T-helper 9 cell (primary cell): ENCODE results near the gene SMIM14.
"Not testable (repeated sequence)": the region's sequence is repeated elsewhere in the genome, so short reads cannot be mapped to it uniquely, and the experiment has no call there.

Experiments used
- DNase-seq: peaks from one replicate; pipeline ENCODE4 v3.0.0-alpha.2; 2020

Gene SMIM14

GRCh38 chr4:39591290-39591689 is 47.4 kb downstream of the SMIM14 start:
- DNase-seq, result no peak

DNA sequence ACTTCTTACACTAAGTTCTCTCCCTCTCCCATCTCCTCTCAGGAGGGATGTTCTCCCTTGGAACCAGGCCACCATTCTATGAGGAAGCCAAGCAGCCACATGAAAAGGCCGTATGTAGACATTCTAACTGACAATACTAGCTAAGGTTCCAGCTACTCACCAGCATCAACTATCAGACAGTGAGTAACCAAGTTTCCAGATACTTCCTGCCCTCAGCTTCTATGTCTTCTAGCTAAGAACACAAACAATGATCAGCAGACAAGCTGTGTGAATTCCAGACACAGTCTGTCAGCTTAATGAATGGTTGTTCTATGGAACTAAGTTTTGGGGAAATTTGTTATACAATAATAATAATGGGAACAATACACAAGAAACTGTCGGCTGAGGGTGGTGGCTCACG is 50.8 kb downstream of the SMIM14 start:
- DNase-seq, result no peak

GRCh38 chr4:39574946-39575345 is 63.7 kb downstream of the SMIM14 start:
- no peak for DNase-seq

DNA sequence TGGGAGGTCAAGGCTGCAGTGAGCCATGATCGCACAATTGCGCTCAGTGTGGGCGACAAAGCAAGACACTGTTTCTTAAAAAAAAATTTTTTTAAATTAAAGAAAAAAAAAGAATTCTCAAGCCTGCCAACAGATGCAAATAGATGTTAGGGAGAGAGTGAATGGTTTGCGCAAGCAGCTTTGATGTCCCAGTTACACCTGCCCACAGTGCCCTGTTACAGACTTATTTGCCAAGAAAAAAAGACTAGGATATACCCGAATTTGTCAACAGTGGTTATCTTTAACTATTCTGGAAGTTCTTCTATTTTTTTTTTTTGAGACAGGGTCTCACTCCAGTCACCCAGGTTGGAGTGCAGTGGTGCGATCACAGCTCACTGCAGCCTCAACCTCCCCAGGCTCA is 67.2 kb downstream of the SMIM14 start:
- no peak for DNase-seq

- DNase-seq, result no peak
Measured at GRCh38 chr4:39571054-39571453, 67.6 kb downstream of the SMIM14 start.

DNA sequence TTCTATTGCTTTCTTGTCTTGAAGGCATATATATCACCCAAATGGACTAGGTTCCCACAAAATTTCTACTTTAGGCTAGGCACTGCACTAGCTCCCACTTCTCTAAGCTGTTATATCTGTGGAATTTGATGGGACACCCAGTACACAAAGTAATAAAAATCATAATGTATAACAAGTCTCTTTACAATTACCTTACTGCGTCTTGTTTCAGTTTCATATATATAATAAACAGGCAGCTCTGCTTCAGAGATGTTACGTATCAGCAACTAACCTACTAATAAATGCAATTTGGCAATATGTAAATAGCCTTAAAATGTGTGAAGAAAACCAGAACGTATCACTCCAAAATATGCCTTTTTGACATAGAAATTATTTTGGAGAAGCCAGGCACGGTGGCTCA is 69.5 kb downstream of the SMIM14 start:
- no peak for DNase-seq

DNA sequence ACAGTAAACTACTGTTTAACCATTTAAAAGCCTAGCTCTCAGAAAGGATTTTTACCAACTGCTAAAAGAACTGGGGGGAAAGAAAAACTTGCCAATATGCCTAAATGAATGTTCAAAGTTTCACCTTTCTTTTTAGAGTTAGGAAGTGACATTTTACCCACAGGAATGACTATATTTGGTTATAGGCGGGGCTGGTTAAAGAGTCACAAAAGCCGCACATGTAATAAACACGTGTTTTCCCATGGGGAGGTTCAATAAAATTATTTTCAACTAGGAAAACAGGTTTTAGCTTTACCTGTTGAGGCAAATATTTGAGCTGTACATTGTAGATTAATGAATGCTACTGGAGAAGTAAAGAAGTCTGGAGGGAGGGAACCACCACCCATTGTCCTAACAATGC is 69.9 kb downstream of the SMIM14 start:
- no peak for DNase-seq

DNA sequence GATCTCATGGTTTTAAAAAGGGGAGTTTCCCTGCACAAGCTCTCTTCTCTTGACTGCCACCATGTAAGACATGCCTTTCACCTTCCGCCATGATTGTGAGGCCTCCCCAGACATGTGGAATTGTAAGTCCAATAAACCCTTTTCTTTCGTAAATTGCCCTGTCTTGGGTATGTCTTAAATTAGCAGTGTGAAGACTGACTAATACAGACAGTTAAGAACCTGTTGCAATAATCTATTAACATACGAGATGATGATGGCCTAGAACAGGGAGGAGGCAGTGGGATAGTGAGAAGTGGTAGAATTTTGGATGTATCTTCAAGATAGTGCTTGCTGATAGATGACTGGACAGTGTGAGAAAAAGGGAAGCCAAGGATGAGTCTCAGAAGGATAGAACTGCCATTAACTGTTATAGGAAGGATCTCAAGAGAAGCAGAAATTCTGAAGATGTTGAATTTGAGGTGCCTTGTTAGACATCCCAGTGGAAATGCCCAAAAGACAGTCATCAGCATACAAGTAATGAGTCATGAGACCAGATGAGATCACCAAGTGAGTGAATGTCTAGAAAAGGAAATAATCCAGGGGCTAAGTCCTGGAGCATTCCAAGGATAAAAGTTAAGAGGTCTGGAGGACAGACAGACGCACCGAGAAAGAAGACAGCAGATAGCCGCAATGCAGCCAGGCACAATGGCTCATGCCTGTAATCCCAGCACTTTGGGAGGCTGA is 72.6 kb downstream of the SMIM14 start:
- DNase-seq, result no peak

GRCh38 chr4:39563346-39563847 is 75.3 kb downstream of the SMIM14 start:
- DNase-seq, result no peak

GRCh38 chr4:39562792-39563191 is 75.9 kb downstream of the SMIM14 start:
- DNase-seq, result no peak

- no peak for DNase-seq
Measured at GRCh38 chr4:39559626-39560025, 79.0 kb downstream of the SMIM14 start.

GRCh38 chr4:39555472-39555871 is 83.2 kb downstream of the SMIM14 start:
- DNase-seq, result no peak

DNA sequence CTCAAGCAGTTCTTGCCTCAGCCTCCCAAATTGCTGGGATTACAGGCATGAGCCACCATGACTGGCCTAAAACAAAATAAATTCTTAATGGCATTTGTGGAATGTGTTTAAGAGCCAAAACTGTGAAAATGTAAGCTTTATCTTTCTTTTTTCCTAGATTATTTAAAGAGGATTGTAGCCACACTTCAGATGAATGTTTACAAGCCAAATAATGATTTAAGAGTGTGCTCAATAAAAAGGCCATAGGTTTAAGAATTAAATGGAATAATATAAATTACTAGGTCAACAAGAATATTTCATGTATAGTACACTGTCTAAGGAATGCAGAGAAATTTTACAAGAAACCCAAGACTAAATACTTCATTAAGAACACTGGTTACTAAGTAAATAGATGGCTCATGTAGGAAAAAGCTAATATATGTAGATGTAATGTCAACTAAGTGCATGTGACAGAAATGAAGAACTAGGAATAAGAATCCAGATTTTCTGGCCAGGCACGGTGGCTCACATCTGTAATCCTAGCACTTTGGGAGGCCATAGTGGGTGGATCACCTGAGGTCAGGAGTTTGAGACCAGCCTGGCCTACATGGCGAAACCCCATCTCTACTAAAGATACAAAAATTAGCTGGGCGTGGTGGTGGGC is 90.1 kb downstream of the SMIM14 start:
- DNase-seq, result no peak

DNA sequence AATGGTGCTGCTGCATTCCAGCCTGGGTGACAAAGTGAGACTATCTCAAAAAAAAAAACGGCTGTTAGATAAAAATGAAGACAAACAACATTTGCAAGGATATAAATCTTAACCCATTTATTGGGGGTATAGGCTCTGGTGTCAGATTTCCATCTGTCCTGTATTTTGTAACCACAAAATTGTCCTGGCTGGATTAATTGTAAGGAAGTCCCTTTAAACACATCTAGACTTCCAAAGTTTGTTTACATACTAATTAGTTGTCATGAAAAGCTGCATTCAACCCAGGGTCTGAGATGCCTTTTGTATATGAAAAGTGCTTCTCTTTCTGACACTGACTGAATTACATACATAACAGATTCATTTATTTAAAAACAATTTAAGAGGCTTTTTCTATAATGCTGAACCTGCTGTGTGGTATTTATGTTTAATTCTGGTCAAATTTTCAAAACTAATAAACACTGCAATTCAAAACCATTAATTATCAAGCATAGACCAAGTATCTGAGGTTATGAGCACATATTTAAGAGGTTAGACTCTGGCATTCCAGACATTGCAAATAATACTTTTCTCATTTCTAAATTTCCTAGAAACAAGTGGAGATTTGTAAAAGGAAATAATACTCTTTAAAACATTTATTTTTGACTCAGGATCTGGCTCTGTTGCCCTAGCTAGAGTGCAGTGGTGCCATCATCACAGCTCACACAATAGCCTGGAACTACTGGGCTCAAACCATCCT is 93.9 kb downstream of the SMIM14 start:
- DNase-seq, result no peak

GRCh38 chr4:39544080-39544479 is 94.6 kb downstream of the SMIM14 start:
- DNase-seq, result not testable (repeated sequence)

GRCh38 chr4:39543034-39543433 is 95.6 kb downstream of the SMIM14 start:
- no peak for DNase-seq

GRCh38 chr4:39542611-39543012 is 96.1 kb downstream of the SMIM14 start:
- DNase-seq, result no peak

GRCh38 chr4:39541987-39542610 is 96.6 kb downstream of the SMIM14 start:
- DNase-seq, result no peak

- no peak for DNase-seq
Measured at GRCh38 chr4:39539089-39539611, 99.5 kb downstream of the SMIM14 start.

GRCh38 chr4:39533541-39533940 is 105.1 kb downstream of the SMIM14 start:
- no peak for DNase-seq

DNA sequence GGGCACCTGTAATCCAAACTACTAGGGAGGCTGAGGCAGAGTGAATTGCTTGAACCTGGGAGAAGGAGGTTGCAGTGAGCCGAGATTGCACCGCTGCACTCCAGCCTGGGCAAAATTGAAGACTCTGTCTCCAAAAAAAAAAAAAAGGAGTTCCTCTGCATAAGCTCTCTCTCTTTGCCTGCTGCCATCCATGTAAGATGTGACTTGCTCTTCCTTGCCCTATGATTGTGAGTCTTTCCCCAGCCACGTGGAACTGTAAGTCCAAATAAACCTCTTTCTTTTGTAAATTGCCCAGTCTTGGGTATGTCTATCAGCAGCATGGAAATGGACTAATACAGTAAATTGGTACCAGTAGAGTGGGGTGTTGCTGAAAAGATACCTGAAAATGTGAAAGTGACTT is 106.4 kb downstream of the SMIM14 start:
- DNase-seq, result not testable (repeated sequence)

GRCh38 chr4:39530682-39531081 is 108.0 kb downstream of the SMIM14 start:
- no peak for DNase-seq

DNA sequence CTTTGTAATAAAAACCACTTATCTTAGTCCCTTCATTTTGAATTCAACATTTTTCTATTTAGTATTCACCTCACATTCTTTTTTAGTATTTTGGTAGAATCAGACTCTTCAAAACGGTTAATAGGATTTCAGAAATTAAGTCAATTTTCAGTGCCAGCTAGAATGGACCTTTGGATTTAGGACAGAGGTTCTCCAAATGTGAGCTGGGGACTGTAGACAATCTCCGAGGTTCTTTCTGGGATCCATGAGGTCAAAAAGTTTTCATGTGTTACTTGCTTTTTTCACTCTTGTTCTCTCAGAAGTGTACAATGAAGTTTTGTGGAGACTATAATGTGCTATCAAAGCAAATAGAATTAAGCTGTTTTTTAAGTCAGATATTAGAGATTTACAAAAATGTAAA is 109.1 kb downstream of the SMIM14 start:
- DNase-seq, result no peak
